HepG2 (cell line): ENCODE measurements around the gene DENND10. TPM values are rescaled to one million over a fixed set of nuclear protein-coding genes. Genes with fewer than 3 reads are reported as not detected.

Source experiments
- BORCS8-MEF2B ChIP-seq: sonication (generic); formaldehyde crosslinking; IDR thresholded peaks from 2 replicates; pipeline ENCODE4 v1.8.0; 2022; ENCODE audit warnings: mild to moderate bottlenecking, missing genetic modification reagents
- CBX5 ChIP-seq: sonication (generic); formaldehyde crosslinking; IDR thresholded peaks from 2 replicates; pipeline ENCODE4 v1.4.0; 2020; ENCODE audit warnings: missing genetic modification reagents, borderline replicate concordance
- CENPT ChIP-seq: sonication (generic); formaldehyde crosslinking; IDR thresholded peaks from 2 replicates; pipeline ENCODE4 v1.8.0; 2022; ENCODE audit warnings: low read depth, mild to moderate bottlenecking, moderate library complexity, missing genetic modification reagents
- HDAC6 ChIP-seq: fragments of 200-600 bp; sonication (generic); IDR thresholded peaks from 2 replicates; pipeline ENCODE4 v1.7.0; 2017; ENCODE audit warnings: mild to moderate bottlenecking, antibody characterized with exemption, low read length, low read depth
- HNF4G ChIP-seq, 2 experiments: sonication (generic) in 1 of 2; formaldehyde crosslinking in 1 of 2; IDR thresholded peaks; 2 replicates each; pipeline versions ENCODE4 v1.4.0 to v1.6.1; 2011 to 2020; ENCODE audit warnings: borderline replicate concordance in 2 of 2, low read depth in 2 of 2, mild to moderate bottlenecking in 2 of 2, low read length in 1 of 2, missing genetic modification reagents in 1 of 2, moderate library complexity in 1 of 2
- KAT8 ChIP-seq: IDR thresholded peaks from 2 replicates; pipeline ENCODE4 v1.6.1; 2016; ENCODE audit warnings: missing genetic modification reagents, missing compliant biosample characterization
- MTA1 ChIP-seq: sonication (generic); formaldehyde crosslinking; IDR thresholded peaks from 2 replicates; pipeline ENCODE4 v1.4.0; 2020; ENCODE audit warnings: missing genetic modification reagents, mild to moderate bottlenecking, borderline replicate concordance
- POLR2G ChIP-seq: fragments of 200-400 bp; formaldehyde crosslinking; IDR thresholded peaks from 2 replicates; pipeline ENCODE4 v1.6.1; 2018; ENCODE audit warnings: mild to moderate bottlenecking, low read depth, low read length, moderate library complexity
- RFX3 ChIP-seq: IDR thresholded peaks from 2 replicates; pipeline ENCODE4 v1.6.1; 2016; ENCODE audit warnings: missing biosample characterization, missing genetic modification reagents
- SAP130 ChIP-seq: IDR thresholded peaks from 2 replicates; pipeline ENCODE4 v1.6.1; 2016; ENCODE audit warnings: low read depth
- SMC3 ChIP-seq: IDR thresholded peaks from 2 replicates; pipeline ENCODE4 v1.6.1; 2011; ENCODE audit warnings: low read length, improper control_type of control experiment
- ZBTB49 ChIP-seq: sonication (generic); formaldehyde crosslinking; IDR thresholded peaks from 2 replicates; pipeline ENCODE4 v1.4.0; 2020; ENCODE audit warnings: missing genetic modification reagents, borderline replicate concordance
- ZBTB7B ChIP-seq: sonication (generic); formaldehyde crosslinking; IDR thresholded peaks from 2 replicates; pipeline ENCODE4 v1.4.0; 2020; ENCODE audit warnings: missing genetic modification reagents
- ZNF138 ChIP-seq: sonication (generic); formaldehyde crosslinking; IDR thresholded peaks from 2 replicates; pipeline ENCODE4 v1.5.0; 2020; ENCODE audit warnings: mild to moderate bottlenecking, low read depth, missing genetic modification reagents
- ZNF562 ChIP-seq: sonication (generic); formaldehyde crosslinking; IDR thresholded peaks from 2 replicates; pipeline ENCODE4 v1.8.0; 2022; ENCODE audit warnings: missing genetic modification reagents, borderline replicate concordance
- ZNF616 ChIP-seq: sonication (generic); formaldehyde crosslinking; IDR thresholded peaks from 2 replicates; pipeline ENCODE4 v1.5.0; 2020; ENCODE audit warnings: low read depth, mild to moderate bottlenecking, missing genetic modification reagents
- ZNF704 ChIP-seq: sonication (generic); formaldehyde crosslinking; IDR thresholded peaks from 2 replicates; pipeline ENCODE4 v1.8.1; 2023; ENCODE audit warnings: mild to moderate bottlenecking, inconsistent platforms, moderate library complexity, missing genetic modification reagents, borderline replicate concordance
- ZNF766 ChIP-seq: sonication (generic); formaldehyde crosslinking; IDR thresholded peaks from 2 replicates; pipeline ENCODE4 v1.5.0; 2020; ENCODE audit warnings: missing genetic modification reagents, borderline replicate concordance
- ZNF770 ChIP-seq: sonication (generic); formaldehyde crosslinking; IDR thresholded peaks from 2 replicates; pipeline ENCODE4 v1.5.0; 2020; ENCODE audit warnings: mild to moderate bottlenecking, missing genetic modification reagents
- ZSCAN29 ChIP-seq: sonication (generic); formaldehyde crosslinking; conservative IDR thresholded peaks from 2 replicates; pipeline ENCODE4 v1.4.0; 2020; ENCODE audit warnings: mild to moderate bottlenecking, missing genetic modification reagents
- ZZZ3 ChIP-seq: sonication (generic); formaldehyde crosslinking; IDR thresholded peaks from 2 replicates; pipeline ENCODE4 v1.4.0; 2020; ENCODE audit warnings: missing genetic modification reagents, mild to moderate bottlenecking, borderline replicate concordance
- polyA plus RNA-seq, 8 experiments: library from polyadenylated mRNA; depleted of rRNA in 3 of 8; stranded (reverse) in 7 of 8; unstranded in 1 of 8; fragments of >200 nt; fragmentation: Illumina TruSeq in 4 of 8; extraction: Trizol in 4 of 8; gene quantifications; 2 replicates each; pipeline versions ENCODE4 v1.2.1 to v1.2.3, GENCODE V29; 2011 to 2016; ENCODE audit warnings: low read depth in 4 of 8, missing spikeins in 1 of 8, mixed read lengths in 1 of 8; ENCODE audit not compliant: insufficient read depth in 1 of 8
- total RNA-seq, 5 experiments: library from RNA; depleted of rRNA; stranded (reverse); fragments of >200 nt; fragmentation: Illumina TruSeq; extraction: Trizol; gene quantifications; 2 replicates each; pipeline ENCODE4 v1.2.3, GENCODE V29; 2016; ENCODE audit warnings: low read depth in 1 of 5
- TF ChIP-seq, protein P1 (sequence below): sonication (generic); formaldehyde crosslinking; conservative IDR thresholded peaks from 2 replicates; pipeline ENCODE4 v1.8.1; 2023; ENCODE audit warnings: missing genetic modification reagents

Gene DENND10
- total and polyA plus RNA-seq, 2 of the 13 experiments (the other 11 are each of a cell fraction or from before 2014, with no cell fraction given), result 43.7 to 78.8 TPM

DNA sequence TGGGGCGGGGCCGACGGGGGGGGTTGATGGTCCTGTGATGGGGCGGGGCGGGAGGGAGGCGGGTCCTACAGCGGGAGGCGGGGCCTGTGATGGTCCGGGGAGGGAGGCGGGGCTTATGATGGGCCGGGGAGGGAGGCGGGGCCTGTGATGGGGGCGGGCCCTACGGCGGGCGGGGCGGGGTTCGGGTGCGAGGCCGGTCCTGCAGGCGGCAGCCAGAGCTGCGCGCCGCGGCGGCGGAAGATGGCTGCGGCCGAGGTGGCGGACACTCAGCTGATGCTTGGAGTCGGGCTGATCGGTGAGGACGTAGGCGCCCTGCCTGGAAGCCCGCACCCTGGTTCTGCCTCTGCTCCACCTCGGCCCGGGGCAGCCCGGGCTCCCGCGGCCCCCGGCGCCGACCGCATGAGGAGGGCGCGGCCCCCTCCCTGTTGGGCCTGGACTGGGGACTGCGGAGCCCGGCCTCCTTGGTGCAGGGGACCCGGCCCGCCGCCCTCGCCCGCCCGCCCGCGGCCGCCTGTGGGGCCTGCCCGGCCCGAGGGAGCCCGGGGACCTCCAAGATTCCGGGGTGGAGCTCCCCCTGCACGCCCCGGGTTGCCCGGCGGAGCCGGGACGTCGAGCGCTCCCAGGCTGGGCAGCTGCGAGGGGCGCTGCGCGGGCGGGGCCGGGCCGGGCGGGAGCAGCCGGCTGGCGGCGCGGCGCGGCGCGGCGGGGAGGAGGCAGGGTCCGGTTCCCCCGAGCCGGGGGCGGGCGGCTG lies at the start of gene DENND10 (continued):
- TF ChIP-seq, protein P1, sequence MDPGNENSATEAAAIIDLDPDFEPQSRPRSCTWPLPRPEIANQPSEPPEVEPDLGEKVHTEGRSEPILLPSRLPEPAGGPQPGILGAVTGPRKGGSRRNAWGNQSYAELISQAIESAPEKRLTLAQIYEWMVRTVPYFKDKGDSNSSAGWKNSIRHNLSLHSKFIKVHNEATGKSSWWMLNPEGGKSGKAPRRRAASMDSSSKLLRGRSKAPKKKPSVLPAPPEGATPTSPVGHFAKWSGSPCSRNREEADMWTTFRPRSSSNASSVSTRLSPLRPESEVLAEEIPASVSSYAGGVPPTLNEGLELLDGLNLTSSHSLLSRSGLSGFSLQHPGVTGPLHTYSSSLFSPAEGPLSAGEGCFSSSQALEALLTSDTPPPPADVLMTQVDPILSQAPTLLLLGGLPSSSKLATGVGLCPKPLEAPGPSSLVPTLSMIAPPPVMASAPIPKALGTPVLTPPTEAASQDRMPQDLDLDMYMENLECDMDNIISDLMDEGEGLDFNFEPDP, result no peak
- no peak for TF ChIP-seq ZBTB7B (CRISPR knock-in tag)
- TF ChIP-seq HDAC6, result no peak
- TF ChIP-seq ZNF770 (CRISPR knock-in tag), result no peak
- no peak for TF ChIP-seq BORCS8-MEF2B (CRISPR knock-in tag)
- no peak for TF ChIP-seq HNF4G (IDR thresholded peaks at IDR 0.05; ENCODE audit: borderline replicate concordance, low read depth, low read length)
- TF ChIP-seq HNF4G (CRISPR knock-in tag; IDR thresholded peaks at IDR 0.05; ENCODE audit: borderline replicate concordance, low read depth), result no peak
- peak; percentile 20; the same call in 1 of the 2 replicates for TF ChIP-seq ZNF766
- peak; percentile 86 for TF ChIP-seq POLR2G
- no peak for TF ChIP-seq ZNF562 (CRISPR knock-in tag)
- TF ChIP-seq ZBTB49 (CRISPR knock-in tag), result no peak
- TF ChIP-seq ZSCAN29 (CRISPR knock-in tag), result no peak
- TF ChIP-seq RFX3 (CRISPR knock-in tag), result no peak
- TF ChIP-seq CENPT, result no peak
- peak; percentile 71 for TF ChIP-seq SAP130
- TF ChIP-seq ZNF138 (CRISPR knock-in tag), result no peak
- TF ChIP-seq ZNF704 (CRISPR knock-in tag), result no peak
- TF ChIP-seq KAT8 (CRISPR knock-in tag), result no peak
- no peak for TF ChIP-seq MTA1 (CRISPR knock-in tag)
- no peak for TF ChIP-seq SMC3
- no peak for TF ChIP-seq CBX5 (CRISPR knock-in tag)
- no peak for TF ChIP-seq ZZZ3 (CRISPR knock-in tag)
- TF ChIP-seq ZNF616 (CRISPR knock-in tag), result no peak
